Brain microvascular endothelial cell (primary cell): ENCODE results near the gene ADAM12.

ENCODE experiments used
- DNase-seq: peaks from one replicate; pipeline ENCODE4 v3.0.0-alpha.2; 2020
- H3K27ac ChIP-seq: fragments of 250-450 bp; sonication (Bioruptor Pico); 2 replicates; pipeline ENCODE4 v1.5.1; 2020; ENCODE audit warnings: mild to moderate bottlenecking, moderate library complexity
- H3K27me3 ChIP-seq: fragments of 250-450 bp; sonication (Bioruptor Pico); replicated peaks from 2 replicates; pipeline ENCODE4 v1.5.1; 2020; ENCODE audit warnings: mild to moderate bottlenecking
- H3K36me3 ChIP-seq: fragments of 250-450 bp; sonication (Bioruptor Pico); replicated peaks from 2 replicates; pipeline ENCODE4 v1.5.1; 2020; ENCODE audit warnings: mild to moderate bottlenecking
- H3K4me3 ChIP-seq: 2 replicates; pipeline ENCODE4 v1.5.1; 2011; ENCODE audit warnings: low read depth, mild to moderate bottlenecking, control low read depth, low read length, moderate library complexity
- CTCF ChIP-seq: IDR thresholded peaks from 2 replicates; pipeline ENCODE4 v1.5.1; 2011; ENCODE audit warnings: low read depth, mild to moderate bottlenecking, moderate library complexity, low read length, control low read depth, inconsistent platforms; ENCODE audit errors: missing control alignments
- in situ Hi-C: cut with HindIII; loops from 2 replicates; pipeline ENCODE4 v1.10.0; 2017; ENCODE audit warnings: low sequenced_read_pairs, low pct_ligation_motif_present

Gene ADAM12

GRCh38 chr10:126357169-126357568, 31.1 kb downstream of the ADAM12 start:
- in situ Hi-C loops: no loop called here
- no peak overlapping the region for H3K4me3 ChIP-seq
- H3K27me3 ChIP-seq: no peaks in the 10 kb centered on the region
- TF ChIP-seq CTCF: no peak
- no peak for DNase-seq
- no peak overlapping the region for H3K27ac ChIP-seq
- no peaks in the 10 kb centered on the region for H3K36me3 ChIP-seq

GRCh38 chr10:126353666-126354065, 34.6 kb downstream of the ADAM12 start:
- in situ Hi-C loops: no loop called here
- no peak for DNase-seq
- no peak for TF ChIP-seq CTCF
- no peaks in the 10 kb centered on the region for H3K27me3 ChIP-seq
- H3K27ac ChIP-seq: no peak overlapping the region
- H3K36me3 ChIP-seq: no peaks in the 10 kb centered on the region
- no peak overlapping the region for H3K4me3 ChIP-seq

- no peaks in the 10 kb centered on the region for H3K36me3 ChIP-seq
- no peak overlapping the region for H3K27ac ChIP-seq
- H3K4me3 ChIP-seq: no peak overlapping the region
- TF ChIP-seq CTCF: no peak
- DNase-seq: no peak
- in situ Hi-C loops: no loop called here
- no peaks in the 10 kb centered on the region for H3K27me3 ChIP-seq
Measured at GRCh38 chr10:126352453-126352852, 35.8 kb downstream of the ADAM12 start.

GRCh38 chr10:126351021-126351420, 37.3 kb downstream of the ADAM12 start:
- TF ChIP-seq CTCF: no peak
- DNase-seq: no peak
- in situ Hi-C loops: no loop called here

GRCh38 chr10:126350216-126350992, 37.9 kb downstream of the ADAM12 start:
- no peak for TF ChIP-seq CTCF
- Histone ChIP-seq H3K27me3 (no peaks in the 10 kb centered on the region), H3K36me3 (no peaks in the 10 kb centered on the region), H3K27ac (peak overlapping the region; percentile 61), H3K4me3 (no peak overlapping the region)
- peak; percentile 95 for DNase-seq
- in situ Hi-C loops: no loop called here

More at GRCh38 chr10:126351021-126351420, 37.3 kb downstream of the ADAM12 start:
- Histone ChIP-seq H3K4me3 (no peak overlapping the region), H3K27me3 (no peaks in the 10 kb centered on the region), H3K27ac (peak overlapping the region; percentile 22), H3K36me3 (no peaks in the 10 kb centered on the region)

- H3K4me3 ChIP-seq: no peak overlapping the region
- H3K36me3 ChIP-seq: no peaks in the 10 kb centered on the region
- no peaks in the 10 kb centered on the region for H3K27me3 ChIP-seq
- no peak overlapping the region for H3K27ac ChIP-seq
- no peak for DNase-seq
- TF ChIP-seq CTCF: no peak
- in situ Hi-C loops: no loop called here
Measured at GRCh38 chr10:126349676-126350075, 38.6 kb downstream of the ADAM12 start.
